Hepatocyte (in vitro differentiated cells): ENCODE results near the gene PIK3C2G.

Experiments
- EZH2 ChIP-seq: fragments of 200-600 bp; sonication (generic); IDR thresholded peaks from 2 replicates; pipeline ENCODE4 v1.6.1; 2016; ENCODE audit warnings: antibody characterized with exemption, mild to moderate bottlenecking, borderline replicate concordance
- EZH2phosphoT487 ChIP-seq: fragments of 200-600 bp; sonication (generic); IDR thresholded peaks from one replicate; pipeline ENCODE4 v1.6.1; 2018; ENCODE audit warnings: antibody characterized with exemption, mild to moderate bottlenecking, low read depth, moderate library complexity; ENCODE audit not compliant: unreplicated experiment, severe bottlenecking
- TF ChIP-seq, protein P1 (sequence below): fragments of 200-600 bp; sonication (generic); IDR thresholded peaks from 2 replicates; pipeline ENCODE4 v1.5.1; 2016; ENCODE audit warnings: antibody characterized with exemption, mild to moderate bottlenecking; ENCODE audit not compliant: poor library complexity

DNA sequence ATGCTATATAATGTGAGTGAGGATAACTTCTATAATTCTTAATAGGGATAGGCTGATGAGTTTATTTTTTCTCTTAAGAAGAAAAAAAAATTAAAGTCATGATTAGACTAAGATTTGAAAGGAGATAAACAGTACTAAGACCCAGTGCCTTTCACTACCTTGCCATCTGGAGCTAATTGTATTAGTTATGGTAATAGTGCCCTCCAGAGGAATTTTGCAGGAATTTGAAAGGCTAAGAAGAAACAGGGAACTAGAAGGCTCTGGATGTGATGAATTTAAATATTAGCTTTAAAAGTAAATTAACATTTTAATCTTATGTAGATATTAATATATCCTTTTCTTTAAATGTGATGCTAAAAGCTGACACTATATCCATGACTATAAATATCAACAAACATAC, 36.6 kb upstream of the PIK3C2G start:
- TF ChIP-seq, protein P1, sequence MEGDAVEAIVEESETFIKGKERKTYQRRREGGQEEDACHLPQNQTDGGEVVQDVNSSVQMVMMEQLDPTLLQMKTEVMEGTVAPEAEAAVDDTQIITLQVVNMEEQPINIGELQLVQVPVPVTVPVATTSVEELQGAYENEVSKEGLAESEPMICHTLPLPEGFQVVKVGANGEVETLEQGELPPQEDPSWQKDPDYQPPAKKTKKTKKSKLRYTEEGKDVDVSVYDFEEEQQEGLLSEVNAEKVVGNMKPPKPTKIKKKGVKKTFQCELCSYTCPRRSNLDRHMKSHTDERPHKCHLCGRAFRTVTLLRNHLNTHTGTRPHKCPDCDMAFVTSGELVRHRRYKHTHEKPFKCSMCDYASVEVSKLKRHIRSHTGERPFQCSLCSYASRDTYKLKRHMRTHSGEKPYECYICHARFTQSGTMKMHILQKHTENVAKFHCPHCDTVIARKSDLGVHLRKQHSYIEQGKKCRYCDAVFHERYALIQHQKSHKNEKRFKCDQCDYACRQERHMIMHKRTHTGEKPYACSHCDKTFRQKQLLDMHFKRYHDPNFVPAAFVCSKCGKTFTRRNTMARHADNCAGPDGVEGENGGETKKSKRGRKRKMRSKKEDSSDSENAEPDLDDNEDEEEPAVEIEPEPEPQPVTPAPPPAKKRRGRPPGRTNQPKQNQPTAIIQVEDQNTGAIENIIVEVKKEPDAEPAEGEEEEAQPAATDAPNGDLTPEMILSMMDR, result peak; percentile 72
- TF ChIP-seq EZH2phosphoT487, result no peak
- TF ChIP-seq EZH2, result no peak
